Stimulated activated naive B cell treated with anti-CD40 and anti-IgM and Interleukin-4, amounts not matched to agents 10 μg/mL and 1 μg/mL and 100 μg/mL, for 72 hours (primary cell): ENCODE data around the gene ZNF335.
A peak's percentile ranks its signal among the peaks of the same experiment; 100 is the strongest.

Experiments used
- ATAC-seq, 2 donors: fragments of 150-1000 bp; cut with Tn5 transposase; replicated peaks; 2 replicates each; pipeline ENCODE4 v1.10.0; 2021; ENCODE audit warnings: moderate library complexity in 1 of 2
- DNase-seq: peaks from one replicate; pipeline ENCODE4 v3.0.0; 2021
- H3K27ac Mint-ChIP-seq: one replicate; pipeline ENCODE4 v1.8.0; 2022; ENCODE audit warnings: mild to moderate bottlenecking, mixed read lengths
- H3K27me3 Mint-ChIP-seq, 2 donors: one replicate each; pipeline ENCODE4 v1.8.0; 2022; ENCODE audit warnings: mixed read lengths in 2 of 2
- H3K36me3 Mint-ChIP-seq, 2 donors: one replicate each; pipeline ENCODE4 v1.8.0; 2022; ENCODE audit warnings: mixed read lengths in 2 of 2, mild to moderate bottlenecking in 1 of 2
- H3K4me1 Mint-ChIP-seq, 2 donors: one replicate each; pipeline ENCODE4 v1.8.0; 2022; ENCODE audit warnings: mixed read lengths in 2 of 2, mild to moderate bottlenecking in 1 of 2
- H3K4me3 Mint-ChIP-seq, 2 donors: one replicate each; pipeline ENCODE4 v1.8.0; 2022; ENCODE audit warnings: mild to moderate bottlenecking in 2 of 2, mixed read lengths in 2 of 2, moderate library complexity in 1 of 2
- H3K9me3 Mint-ChIP-seq, 2 donors: one replicate each; pipeline ENCODE4 v1.8.0; 2022; ENCODE audit warnings: mixed read lengths in 2 of 2, mild to moderate bottlenecking in 1 of 2

Gene ZNF335

GRCh38 chr20:45972500-45973183 lies 639 bp upstream of the ZNF335 start:
- Mint-ChIP-seq H3K27me3 (peaks cover 5 to 8% of the 10 kb centered on the region in 2 donors), H3K9me3 (no peaks in the 10 kb centered on the region), H3K4me3 (peak overlapping the region; percentile 87 to 94), H3K27ac (peak overlapping the region; percentile 100), H3K4me1 (peaks cover 17 to 31% of the 10 kb centered on the region in 2 donors), H3K36me3 (peaks cover 5 to 19% of the 10 kb centered on the region in 2 donors)
- ATAC-seq, result peak in 1 of 2 donors; percentile 88
- no peak for DNase-seq

GRCh38 chr20:45971425-45971674 lies 653 bp downstream of the ZNF335 start:
- peak overlapping the region; percentile 100 for H3K27ac Mint-ChIP-seq
- peak overlapping the region; percentile 87 to 94 for H3K4me3 Mint-ChIP-seq
- peak in 1 of 2 donors; percentile 24 for ATAC-seq
- H3K36me3 Mint-ChIP-seq, result peaks cover 11 to 29% of the 10 kb centered on the region in 2 donors
- DNase-seq, result no peak
- H3K27me3 Mint-ChIP-seq, result peaks cover 5 to 8% of the 10 kb centered on the region in 2 donors
- peaks cover 17 to 31% of the 10 kb centered on the region in 2 donors for H3K4me1 Mint-ChIP-seq
- H3K9me3 Mint-ChIP-seq, result no peaks in the 10 kb centered on the region

- Mint-ChIP-seq H3K9me3 (no peaks in the 10 kb centered on the region), H3K27ac (peak overlapping the region; percentile 100), H3K4me1 (peaks cover 17 to 33% of the 10 kb centered on the region in 2 donors), H3K4me3 (peak overlapping the region; percentile 87 to 94), H3K27me3 (peaks cover 1 to 3% of the 10 kb centered on the region in 2 donors), H3K36me3 (peaks cover 12 to 30% of the 10 kb centered on the region in 2 donors)
- ATAC-seq, result peak; percentile 6 to 14
- DNase-seq, result peak; percentile 33
Measured at GRCh38 chr20:45970646-45971424, 1.2 kb downstream of the ZNF335 start.

GRCh38 chr20:45969712-45970634 lies 2.0 kb downstream of the ZNF335 start:
- Mint-ChIP-seq H3K4me1 (peaks cover 20 to 42% of the 10 kb centered on the region in 2 donors), H3K9me3 (no peaks in the 10 kb centered on the region), H3K27me3 (no peaks in the 10 kb centered on the region), H3K27ac (peak overlapping the region; percentile 100), H3K4me3 (peak overlapping the region; percentile 87 to 94), H3K36me3 (peaks cover 15 to 36% of the 10 kb centered on the region in 2 donors)
- no peak for ATAC-seq
- no peak for DNase-seq

- DNase-seq (no peak), ATAC-seq (no peak)
- Mint-ChIP-seq H3K9me3 (no peaks in the 10 kb centered on the region), H3K27ac (peak overlapping the region; percentile 62), H3K4me1 (peaks cover 18 to 42% of the 10 kb centered on the region in 2 donors), H3K36me3 (peaks cover 18 to 39% of the 10 kb centered on the region in 2 donors), H3K27me3 (no peaks in the 10 kb centered on the region), H3K4me3 (peak overlapping the region; percentile 87 to 94)
Measured at GRCh38 chr20:45968801-45969711, 2.9 kb downstream of the ZNF335 start.

- H3K27me3 Mint-ChIP-seq, result no peaks in the 10 kb centered on the region
- H3K9me3 Mint-ChIP-seq, result no peaks in the 10 kb centered on the region
- peaks cover 20 to 42% of the 10 kb centered on the region in 2 donors for H3K4me1 Mint-ChIP-seq
- ATAC-seq, result no peak
- DNase-seq, result no peak
- no peak overlapping the region for H3K4me3 Mint-ChIP-seq
- no peak overlapping the region for H3K27ac Mint-ChIP-seq
- peaks cover 25 to 48% of the 10 kb centered on the region in 2 donors for H3K36me3 Mint-ChIP-seq
Measured at GRCh38 chr20:45968081-45968671, 3.8 kb downstream of the ZNF335 start.

- no peaks in the 10 kb centered on the region for H3K27me3 Mint-ChIP-seq
- no peak overlapping the region for H3K4me3 Mint-ChIP-seq
- DNase-seq, result no peak
- no peaks in the 10 kb centered on the region for H3K9me3 Mint-ChIP-seq
- ATAC-seq, result no peak
- no peak overlapping the region for H3K27ac Mint-ChIP-seq
- H3K36me3 Mint-ChIP-seq, result peaks cover 28 to 50% of the 10 kb centered on the region in 2 donors
- peaks cover 22 to 40% of the 10 kb centered on the region in 2 donors for H3K4me1 Mint-ChIP-seq
Measured at GRCh38 chr20:45967551-45968080, 4.4 kb downstream of the ZNF335 start.

GRCh38 chr20:45965169-45966002 lies 6.6 kb downstream of the ZNF335 start:
- DNase-seq, result no peak
- peak; percentile 47 to 80 for ATAC-seq
- no peaks in the 10 kb centered on the region for H3K9me3 Mint-ChIP-seq
- no peaks in the 10 kb centered on the region for H3K27me3 Mint-ChIP-seq
- H3K4me3 Mint-ChIP-seq, result no peak overlapping the region
- H3K36me3 Mint-ChIP-seq, result peaks cover 37 to 56% of the 10 kb centered on the region in 2 donors
- H3K27ac Mint-ChIP-seq, result peak overlapping the region; percentile 89
- peaks cover 20 to 25% of the 10 kb centered on the region in 2 donors for H3K4me1 Mint-ChIP-seq

GRCh38 chr20:45964006-45964400 lies 8.0 kb downstream of the ZNF335 start:
- Mint-ChIP-seq H3K4me1 (peaks cover 15 to 16% of the 10 kb centered on the region in 2 donors), H3K9me3 (no peaks in the 10 kb centered on the region), H3K36me3 (peaks cover 49 to 64% of the 10 kb centered on the region in 2 donors), H3K27ac (no peak overlapping the region), H3K4me3 (no peak overlapping the region), H3K27me3 (no peaks in the 10 kb centered on the region)
- no peak for DNase-seq
- ATAC-seq, result no peak

- H3K4me3 Mint-ChIP-seq, result no peak overlapping the region
Measured at GRCh38 chr20:45963059-45964005, 8.7 kb downstream of the ZNF335 start.

GRCh38 chr20:45962031-45962755 lies 9.8 kb downstream of the ZNF335 start:
- no peak for DNase-seq
- peaks cover 52 to 70% of the 10 kb centered on the region in 2 donors for H3K36me3 Mint-ChIP-seq
- H3K9me3 Mint-ChIP-seq, result no peaks in the 10 kb centered on the region
- no peak overlapping the region for H3K4me3 Mint-ChIP-seq
- H3K27ac Mint-ChIP-seq, result no peak overlapping the region
- peaks cover 15 to 16% of the 10 kb centered on the region in 2 donors for H3K4me1 Mint-ChIP-seq
- ATAC-seq, result no peak
- no peaks in the 10 kb centered on the region for H3K27me3 Mint-ChIP-seq

More at GRCh38 chr20:45963059-45964005, 8.7 kb downstream of the ZNF335 start:
- no peak for ATAC-seq
- Mint-ChIP-seq H3K27ac (peak overlapping the region; percentile 47), H3K9me3 (no peaks in the 10 kb centered on the region), H3K36me3 (peaks cover 56 to 67% of the 10 kb centered on the region in 2 donors), H3K27me3 (no peaks in the 10 kb centered on the region), H3K4me1 (peaks cover 15 to 16% of the 10 kb centered on the region in 2 donors)
- DNase-seq, result no peak
